Measurements from ENCODE around the gene DDX54.

DNA sequence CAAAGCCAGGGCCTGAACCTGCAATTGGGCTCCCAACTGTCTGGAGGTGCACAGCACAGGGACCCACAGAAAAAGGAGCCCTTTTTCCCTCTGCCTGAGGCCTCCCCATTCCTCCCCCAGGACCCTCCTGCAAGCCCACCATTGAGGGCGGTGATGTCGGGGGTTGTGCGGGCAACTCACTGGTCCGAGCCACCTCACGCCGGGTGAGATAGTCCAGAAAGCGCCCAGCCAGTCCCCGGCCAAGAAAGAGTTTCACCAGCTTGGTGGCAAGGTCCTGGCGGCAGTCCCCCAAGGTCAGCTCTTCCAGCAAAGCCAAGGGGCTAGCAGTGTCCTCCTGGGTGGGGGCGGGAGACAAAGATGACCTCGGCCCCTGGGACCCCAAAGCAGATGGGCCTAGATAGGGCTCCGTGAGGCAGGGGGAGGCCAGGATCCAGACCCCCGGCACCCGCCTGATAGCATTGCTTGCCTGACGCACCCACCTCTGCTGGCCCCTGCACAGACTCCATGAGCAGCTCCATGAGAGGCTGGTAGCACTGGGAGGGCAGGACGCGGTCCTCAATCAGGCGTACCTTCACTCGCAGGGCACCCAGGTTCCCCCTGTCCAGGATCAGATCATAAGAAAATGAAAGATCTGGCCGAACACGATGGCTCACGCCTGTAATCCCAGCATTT is 69.7 kb downstream of the DDX54 start:
- TF ChIP-seq, protein P1, sequence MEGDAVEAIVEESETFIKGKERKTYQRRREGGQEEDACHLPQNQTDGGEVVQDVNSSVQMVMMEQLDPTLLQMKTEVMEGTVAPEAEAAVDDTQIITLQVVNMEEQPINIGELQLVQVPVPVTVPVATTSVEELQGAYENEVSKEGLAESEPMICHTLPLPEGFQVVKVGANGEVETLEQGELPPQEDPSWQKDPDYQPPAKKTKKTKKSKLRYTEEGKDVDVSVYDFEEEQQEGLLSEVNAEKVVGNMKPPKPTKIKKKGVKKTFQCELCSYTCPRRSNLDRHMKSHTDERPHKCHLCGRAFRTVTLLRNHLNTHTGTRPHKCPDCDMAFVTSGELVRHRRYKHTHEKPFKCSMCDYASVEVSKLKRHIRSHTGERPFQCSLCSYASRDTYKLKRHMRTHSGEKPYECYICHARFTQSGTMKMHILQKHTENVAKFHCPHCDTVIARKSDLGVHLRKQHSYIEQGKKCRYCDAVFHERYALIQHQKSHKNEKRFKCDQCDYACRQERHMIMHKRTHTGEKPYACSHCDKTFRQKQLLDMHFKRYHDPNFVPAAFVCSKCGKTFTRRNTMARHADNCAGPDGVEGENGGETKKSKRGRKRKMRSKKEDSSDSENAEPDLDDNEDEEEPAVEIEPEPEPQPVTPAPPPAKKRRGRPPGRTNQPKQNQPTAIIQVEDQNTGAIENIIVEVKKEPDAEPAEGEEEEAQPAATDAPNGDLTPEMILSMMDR (IDR thresholded peaks at IDR 0.05), result no peak
- TF ChIP-seq POLR2AphosphoS5 (IDR thresholded peaks at IDR 0.05; ENCODE audit: low read depth, low read length) (no peak), TCF7L2 (IDR thresholded peaks at IDR 0.05; ENCODE audit: low read depth, low read length) (no peak)
- TF ChIP-seq, protein P2, sequence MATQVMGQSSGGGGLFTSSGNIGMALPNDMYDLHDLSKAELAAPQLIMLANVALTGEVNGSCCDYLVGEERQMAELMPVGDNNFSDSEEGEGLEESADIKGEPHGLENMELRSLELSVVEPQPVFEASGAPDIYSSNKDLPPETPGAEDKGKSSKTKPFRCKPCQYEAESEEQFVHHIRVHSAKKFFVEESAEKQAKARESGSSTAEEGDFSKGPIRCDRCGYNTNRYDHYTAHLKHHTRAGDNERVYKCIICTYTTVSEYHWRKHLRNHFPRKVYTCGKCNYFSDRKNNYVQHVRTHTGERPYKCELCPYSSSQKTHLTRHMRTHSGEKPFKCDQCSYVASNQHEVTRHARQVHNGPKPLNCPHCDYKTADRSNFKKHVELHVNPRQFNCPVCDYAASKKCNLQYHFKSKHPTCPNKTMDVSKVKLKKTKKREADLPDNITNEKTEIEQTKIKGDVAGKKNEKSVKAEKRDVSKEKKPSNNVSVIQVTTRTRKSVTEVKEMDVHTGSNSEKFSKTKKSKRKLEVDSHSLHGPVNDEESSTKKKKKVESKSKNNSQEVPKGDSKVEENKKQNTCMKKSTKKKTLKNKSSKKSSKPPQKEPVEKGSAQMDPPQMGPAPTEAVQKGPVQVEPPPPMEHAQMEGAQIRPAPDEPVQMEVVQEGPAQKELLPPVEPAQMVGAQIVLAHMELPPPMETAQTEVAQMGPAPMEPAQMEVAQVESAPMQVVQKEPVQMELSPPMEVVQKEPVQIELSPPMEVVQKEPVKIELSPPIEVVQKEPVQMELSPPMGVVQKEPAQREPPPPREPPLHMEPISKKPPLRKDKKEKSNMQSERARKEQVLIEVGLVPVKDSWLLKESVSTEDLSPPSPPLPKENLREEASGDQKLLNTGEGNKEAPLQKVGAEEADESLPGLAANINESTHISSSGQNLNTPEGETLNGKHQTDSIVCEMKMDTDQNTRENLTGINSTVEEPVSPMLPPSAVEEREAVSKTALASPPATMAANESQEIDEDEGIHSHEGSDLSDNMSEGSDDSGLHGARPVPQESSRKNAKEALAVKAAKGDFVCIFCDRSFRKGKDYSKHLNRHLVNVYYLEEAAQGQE (IDR thresholded peaks at IDR 0.05; ENCODE audit: insufficient read depth in 1 of 2, low read depth in 2 of 2, low read length in 1 of 2), result no peak
